Tibial nerve (tissue), 4 donors: ENCODE data around the gene AUTS2. TPM values are rescaled to one million over a fixed set of nuclear protein-coding genes. Genes with fewer than 3 reads are reported as not detected.

Experiments
- DNase-seq, 2 donors: peaks; one replicate each; pipeline ENCODE4 v3.0.0-alpha.2; 2019; ENCODE audit warnings: low spot score in 2 of 2
- H3K27ac ChIP-seq, 4 donors: fragments of 200-600 bp; sonication (generic) in 3 of 4; one replicate each; pipeline ENCODE4 v1.5.1; 2017 to 2019; ENCODE audit warnings: mild to moderate bottlenecking in 1 of 4
- H3K27me3 ChIP-seq, 2 donors: fragments of 200-600 bp; sonication (generic) in 1 of 2; one replicate each; pipeline versions ENCODE4 v1.5.1 to v1.6.0; 2017 to 2019
- H3K36me3 ChIP-seq, 3 donors: fragments of 200-600 bp; sonication (generic); one replicate each; pipeline ENCODE4 v1.5.1; 2018 to 2019
- H3K4me1 ChIP-seq, 4 donors: fragments of 200-600 bp; sonication (generic) in 3 of 4; one replicate each; pipeline ENCODE4 v1.5.1; 2017 to 2019
- H3K4me3 ChIP-seq, 4 donors: fragments of 200-600 bp; sonication (generic) in 3 of 4; one replicate each; pipeline ENCODE4 v1.5.1; 2017 to 2019; ENCODE audit warnings: mild to moderate bottlenecking in 1 of 4, moderate library complexity in 1 of 4
- H3K9me3 ChIP-seq, 4 donors: fragments of 200-600 bp; sonication (generic) in 3 of 4; one replicate each; pipeline ENCODE4 v1.5.1; 2017 to 2019
- CTCF ChIP-seq, 5 experiments: fragments of 200-600 bp in 3 of 5; fragments of 450-650 bp in 2 of 5; sonication (generic) in 3 of 5; IDR thresholded peaks; one replicate each; pipeline ENCODE4 v1.5.1; 2016 to 2019; ENCODE audit warnings: antibody characterized with exemption in 5 of 5, mild to moderate bottlenecking in 3 of 5, moderate library complexity in 2 of 5
- EP300 ChIP-seq, 2 donors: sonication (generic); formaldehyde crosslinking; IDR thresholded peaks; one replicate each; pipeline ENCODE4 v1.6.1; 2017; ENCODE audit warnings: antibody characterized with exemption in 2 of 2, mild to moderate bottlenecking in 1 of 2
- POLR2A ChIP-seq, 2 donors: fragments of 450-650 bp; IDR thresholded peaks; one replicate each; pipeline ENCODE4 v1.6.1; 2017; ENCODE audit warnings: antibody characterized with exemption in 2 of 2, mild to moderate bottlenecking in 2 of 2, moderate library complexity in 2 of 2
- WGBS, 2 donors: methylation state at CpG; one replicate each; pipeline ENCODE4 v1.1.5; 2018; 5-methylcytosine and 5-hydroxymethylcytosine counted together
- total RNA-seq, 4 donors: library from RNA; depleted of rRNA; stranded (reverse); fragments of >200 nt; gene quantifications; one replicate each; pipeline ENCODE4 v1.1.0, GENCODE V29; 2016

AUTS2 gene
- total RNA-seq, 4 donors from 2014 or later, result 56.6 to 87.9 (median 71.6) TPM

- Histone ChIP-seq H3K27ac (no peak overlapping the region), H3K36me3 (no peaks in the 10 kb centered on the region), H3K27me3 (no peaks in the 10 kb centered on the region), H3K4me1 (no peaks in the 10 kb centered on the region), H3K4me3 (no peak overlapping the region), H3K9me3 (no peaks in the 10 kb centered on the region)
- no peak for DNase-seq
- TF ChIP-seq CTCF (IDR thresholded peaks at IDR 0.05) (no peak), EP300 (IDR thresholded peaks at IDR 0.05) (no peak), POLR2A (IDR thresholded peaks at IDR 0.05) (no peak)
- 63 to 64% methylated on average over 2 of the region's 2 CpGs for whole genome bisulfite sequencing, 2 donors
These were observed 727.3 kb downstream of the AUTS2 start for GRCh38 chr7:70325509-70326101.

- Histone ChIP-seq H3K4me1 (no peaks in the 10 kb centered on the region), H3K27me3 (no peaks in the 10 kb centered on the region), H3K36me3 (no peaks in the 10 kb centered on the region), H3K9me3 (no peaks in the 10 kb centered on the region), H3K27ac (no peak overlapping the region), H3K4me3 (no peak overlapping the region)
- TF ChIP-seq EP300 (IDR thresholded peaks at IDR 0.05), result no peak
- no peak for TF ChIP-seq POLR2A (IDR thresholded peaks at IDR 0.05)
- TF ChIP-seq CTCF (IDR thresholded peaks at IDR 0.05), result no peak
- 89 to 95% methylated on average over 2 of the region's 2 CpGs for WGBS, 2 donors
- DNase-seq, result no peak
These were observed 736.0 kb downstream of the AUTS2 start for GRCh38 chr7:70334295-70334694.

GRCh38 chr7:70334871-70335270, 736.6 kb downstream of the AUTS2 start:
- Histone ChIP-seq H3K27ac (no peak overlapping the region), H3K27me3 (no peaks in the 10 kb centered on the region), H3K4me1 (no peaks in the 10 kb centered on the region), H3K9me3 (no peaks in the 10 kb centered on the region), H3K4me3 (no peak overlapping the region), H3K36me3 (no peaks in the 10 kb centered on the region)
- WGBS, 2 donors, result 70 to 76% methylated on average over 2 of the region's 2 CpGs
- no peak for DNase-seq
- no peak for TF ChIP-seq CTCF (IDR thresholded peaks at IDR 0.05)
- no peak for TF ChIP-seq EP300 (IDR thresholded peaks at IDR 0.05)
- TF ChIP-seq POLR2A (IDR thresholded peaks at IDR 0.05), result no peak

- Histone ChIP-seq H3K36me3 (no peaks in the 10 kb centered on the region), H3K4me3 (no peak overlapping the region), H3K9me3 (no peaks in the 10 kb centered on the region), H3K27me3 (no peaks in the 10 kb centered on the region), H3K4me1 (no peaks in the 10 kb centered on the region), H3K27ac (no peak overlapping the region)
- DNase-seq, result no peak
- 95 to 99% methylated on average over 3 of the region's 3 CpGs for WGBS, 2 donors
- TF ChIP-seq EP300 (IDR thresholded peaks at IDR 0.05) (no peak), POLR2A (IDR thresholded peaks at IDR 0.05) (no peak), CTCF (IDR thresholded peaks at IDR 0.05) (no peak)
These were observed 738.3 kb downstream of the AUTS2 start for GRCh38 chr7:70336536-70336935.

- WGBS, 2 donors, result 96 to 100% methylated on average over 1 of the region's 1 CpG
These were observed 739.7 kb downstream of the AUTS2 start for GRCh38 chr7:70338015-70338414.

More at GRCh38 chr7:70338015-70338414, 739.7 kb downstream of the AUTS2 start:
- no peak for DNase-seq
- no peaks in the 10 kb centered on the region for H3K4me1 ChIP-seq
- H3K27me3 ChIP-seq, result no peaks in the 10 kb centered on the region
- no peak overlapping the region for H3K27ac ChIP-seq
- H3K9me3 ChIP-seq, result no peaks in the 10 kb centered on the region
- TF ChIP-seq CTCF (IDR thresholded peaks at IDR 0.05), result no peak
- no peak for TF ChIP-seq EP300 (IDR thresholded peaks at IDR 0.05)
- TF ChIP-seq POLR2A (IDR thresholded peaks at IDR 0.05), result no peak
- no peak overlapping the region for H3K4me3 ChIP-seq
- no peaks in the 10 kb centered on the region for H3K36me3 ChIP-seq
